Hepatocyte (in vitro differentiated cells): ENCODE measurements around the gene ERC2. TPM values are rescaled to one million over a fixed set of nuclear protein-coding genes. Genes with fewer than 3 reads are reported as not detected.

ENCODE experiments used
- DNase-seq: peaks from one replicate; pipeline ENCODE4 v3.0.0-alpha.2; 2016; ENCODE audit warnings: low spot score
- H2AFZ ChIP-seq: fragments of 200-600 bp; sonication (generic); 2 replicates; pipeline ENCODE4 v1.6.0; 2016; ENCODE audit warnings: antibody characterized with exemption, mild to moderate bottlenecking
- H3K27ac ChIP-seq: fragments of 200-600 bp; sonication (generic); 2 replicates; pipeline ENCODE4 v1.5.1; 2016; ENCODE audit warnings: mild to moderate bottlenecking
- H3K27me3 ChIP-seq: fragments of 200-600 bp; sonication (generic); 2 replicates; pipeline ENCODE4 v1.6.1; 2016
- H3K36me3 ChIP-seq: fragments of 200-600 bp; sonication (generic); replicated peaks from 2 replicates; pipeline ENCODE4 v1.5.1; 2016; ENCODE audit warnings: low read depth; ENCODE audit not compliant: insufficient read depth
- H3K4me1 ChIP-seq: fragments of 200-600 bp; sonication (generic); 2 replicates; pipeline ENCODE4 v1.5.1; 2016; ENCODE audit warnings: mild to moderate bottlenecking, moderate library complexity; ENCODE audit not compliant: insufficient read depth
- H3K4me2 ChIP-seq: fragments of 200-600 bp; sonication (generic); 2 replicates; pipeline ENCODE4 v1.6.0; 2016
- H3K4me3 ChIP-seq: fragments of 200-600 bp; sonication (generic); 2 replicates; pipeline ENCODE4 v1.5.1; 2016; ENCODE audit warnings: mild to moderate bottlenecking
- H3K79me2 ChIP-seq: fragments of 200-600 bp; sonication (generic); 2 replicates; pipeline ENCODE4 v1.6.0; 2017; ENCODE audit warnings: mild to moderate bottlenecking
- H3K9me2 ChIP-seq: fragments of 200-600 bp; sonication (generic); replicated peaks from 2 replicates; pipeline ENCODE4 v1.6.0; 2017; ENCODE audit warnings: mild to moderate bottlenecking; ENCODE audit not compliant: insufficient read depth
- H3K9me3 ChIP-seq: fragments of 200-600 bp; sonication (generic); 2 replicates; pipeline ENCODE4 v1.5.1; 2016; ENCODE audit warnings: low read depth, mild to moderate bottlenecking
- H4K20me1 ChIP-seq: fragments of 200-600 bp; sonication (generic); 2 replicates; pipeline ENCODE4 v1.6.0; 2016; ENCODE audit warnings: mild to moderate bottlenecking; ENCODE audit not compliant: insufficient read depth, poor library complexity, severe bottlenecking
- EZH2 ChIP-seq: fragments of 200-600 bp; sonication (generic); IDR thresholded peaks from 2 replicates; pipeline ENCODE4 v1.6.1; 2016; ENCODE audit warnings: antibody characterized with exemption, mild to moderate bottlenecking, borderline replicate concordance
- EZH2phosphoT487 ChIP-seq: fragments of 200-600 bp; sonication (generic); IDR thresholded peaks from one replicate; pipeline ENCODE4 v1.6.1; 2018; ENCODE audit warnings: antibody characterized with exemption, mild to moderate bottlenecking, low read depth, moderate library complexity; ENCODE audit not compliant: unreplicated experiment, severe bottlenecking
- WGBS: methylation state at CpG from one replicate; pipeline ENCODE4 v1.1.6; 2016; ENCODE audit warnings: low lambda C conversion rate; ENCODE audit errors: missing lambda C conversion rate; 5-methylcytosine and 5-hydroxymethylcytosine counted together
- polyA plus RNA-seq: library from polyadenylated mRNA; unstranded; fragments of >200 nt; fragmentation: Nextera tagmentation; extraction: Ambion mirVana; gene quantifications from 2 replicates; pipeline ENCODE4 v1.2.1, GENCODE V29; 2016
- total RNA-seq: library from RNA; depleted of rRNA; stranded (reverse); fragments of >200 nt; gene quantifications from 2 replicates; pipeline ENCODE4 v1.2.3, GENCODE V29; 2014
- TF ChIP-seq, protein P1 (sequence below): fragments of 200-600 bp; sonication (generic); IDR thresholded peaks from 2 replicates; pipeline ENCODE4 v1.5.1; 2016; ENCODE audit warnings: antibody characterized with exemption, mild to moderate bottlenecking; ENCODE audit not compliant: poor library complexity

Gene ERC2
- total and polyA plus RNA-seq, 2 experiments from 2014 or later = 1.2 to 5.3 TPM

DNA sequence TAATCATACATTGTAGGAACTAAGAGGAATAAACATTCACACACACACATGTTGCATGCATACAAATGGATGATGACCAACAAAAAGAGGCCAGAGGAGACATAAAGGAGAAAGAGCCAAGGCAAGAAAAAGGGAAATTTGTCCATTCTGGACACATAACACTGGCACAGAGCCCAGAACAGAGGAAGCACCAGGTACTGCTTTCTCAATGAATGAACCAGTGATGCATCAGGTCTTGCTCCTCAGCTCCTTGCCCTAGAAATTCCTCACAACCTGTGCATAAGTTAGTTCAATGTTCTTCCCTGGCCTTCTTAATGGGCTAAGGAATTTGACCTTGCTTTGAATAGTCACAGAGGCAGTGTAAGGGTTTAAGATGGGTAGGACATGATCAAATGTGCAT is 270.3 kb downstream of the ERC2 start:
- no peaks in the 10 kb centered on the region for H3K27me3 ChIP-seq
- no peaks in the 10 kb centered on the region for H3K4me1 ChIP-seq
- no peak for DNase-seq
- H3K9me3 ChIP-seq = no peaks in the 10 kb centered on the region
- no peaks in the 10 kb centered on the region for H3K79me2 ChIP-seq
- H3K9me2 ChIP-seq = no peaks in the 10 kb centered on the region
- H2AFZ ChIP-seq = no peak overlapping the region
- no peaks in the 10 kb centered on the region for H3K36me3 ChIP-seq
- H3K4me3 ChIP-seq = no peak overlapping the region
- no peak overlapping the region for H3K27ac ChIP-seq
- H4K20me1 ChIP-seq = no peaks in the 10 kb centered on the region
- H3K4me2 ChIP-seq = no peak overlapping the region
- TF ChIP-seq EZH2 = no peak
- TF ChIP-seq, protein P1, sequence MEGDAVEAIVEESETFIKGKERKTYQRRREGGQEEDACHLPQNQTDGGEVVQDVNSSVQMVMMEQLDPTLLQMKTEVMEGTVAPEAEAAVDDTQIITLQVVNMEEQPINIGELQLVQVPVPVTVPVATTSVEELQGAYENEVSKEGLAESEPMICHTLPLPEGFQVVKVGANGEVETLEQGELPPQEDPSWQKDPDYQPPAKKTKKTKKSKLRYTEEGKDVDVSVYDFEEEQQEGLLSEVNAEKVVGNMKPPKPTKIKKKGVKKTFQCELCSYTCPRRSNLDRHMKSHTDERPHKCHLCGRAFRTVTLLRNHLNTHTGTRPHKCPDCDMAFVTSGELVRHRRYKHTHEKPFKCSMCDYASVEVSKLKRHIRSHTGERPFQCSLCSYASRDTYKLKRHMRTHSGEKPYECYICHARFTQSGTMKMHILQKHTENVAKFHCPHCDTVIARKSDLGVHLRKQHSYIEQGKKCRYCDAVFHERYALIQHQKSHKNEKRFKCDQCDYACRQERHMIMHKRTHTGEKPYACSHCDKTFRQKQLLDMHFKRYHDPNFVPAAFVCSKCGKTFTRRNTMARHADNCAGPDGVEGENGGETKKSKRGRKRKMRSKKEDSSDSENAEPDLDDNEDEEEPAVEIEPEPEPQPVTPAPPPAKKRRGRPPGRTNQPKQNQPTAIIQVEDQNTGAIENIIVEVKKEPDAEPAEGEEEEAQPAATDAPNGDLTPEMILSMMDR = no peak
- TF ChIP-seq EZH2phosphoT487 = no peak

DNA sequence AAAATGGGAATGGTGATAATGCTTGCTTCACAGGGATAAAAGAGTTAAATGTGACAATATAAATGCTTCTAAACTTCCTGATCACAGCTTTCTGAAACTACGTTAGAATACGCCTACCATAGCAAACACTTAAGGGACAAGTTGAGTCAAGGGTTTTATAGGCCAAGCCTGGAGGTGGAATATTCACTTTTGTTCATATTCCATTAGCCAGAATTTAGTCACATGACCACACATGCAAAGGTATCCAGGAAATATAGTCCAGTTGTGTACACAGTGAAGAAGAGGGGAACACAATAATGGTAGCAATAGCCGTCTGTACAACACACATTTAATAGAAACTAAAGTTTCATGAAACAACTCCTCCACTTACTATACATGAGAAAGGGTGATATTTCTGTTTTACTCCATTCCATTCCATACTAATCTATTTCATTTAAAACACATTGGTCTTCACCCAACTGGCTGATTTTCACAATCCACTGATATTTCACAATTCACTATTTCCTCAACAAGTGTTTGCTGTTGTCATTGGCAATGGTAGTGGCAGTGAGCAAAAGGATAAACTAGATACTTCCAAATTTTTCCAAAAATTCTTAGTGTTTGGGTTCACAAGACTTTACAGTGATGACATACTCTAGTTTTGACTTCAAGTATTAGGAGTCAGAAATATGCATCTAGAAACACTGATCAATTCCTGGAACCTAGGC is 270.9 kb downstream of the ERC2 start:
- 71% methylated on average over 3 of the region's 3 CpGs for WGBS
- H3K9me2 ChIP-seq = no peaks in the 10 kb centered on the region
- no peak overlapping the region for H3K27ac ChIP-seq
- H3K4me1 ChIP-seq = no peaks in the 10 kb centered on the region
- DNase-seq = no peak
- no peak for TF ChIP-seq EZH2
- no peak for TF ChIP-seq EZH2phosphoT487
- TF ChIP-seq, protein P1 = no peak
- no peaks in the 10 kb centered on the region for H4K20me1 ChIP-seq
- H2AFZ ChIP-seq = no peak overlapping the region
- no peaks in the 10 kb centered on the region for H3K79me2 ChIP-seq
- H3K36me3 ChIP-seq = no peaks in the 10 kb centered on the region
- H3K4me2 ChIP-seq = no peak overlapping the region
- no peaks in the 10 kb centered on the region for H3K9me3 ChIP-seq
- H3K4me3 ChIP-seq = no peak overlapping the region
- no peaks in the 10 kb centered on the region for H3K27me3 ChIP-seq

GRCh38 chr3:56196700-56197099 is 271.6 kb downstream of the ERC2 start:
- Histone ChIP-seq H3K9me3 (no peaks in the 10 kb centered on the region), H3K4me1 (no peaks in the 10 kb centered on the region), H3K27ac (no peak overlapping the region), H3K36me3 (no peaks in the 10 kb centered on the region), H3K4me2 (no peak overlapping the region), H3K4me3 (no peak overlapping the region), H3K27me3 (no peaks in the 10 kb centered on the region), H3K9me2 (no peaks in the 10 kb centered on the region), H2AFZ (no peak overlapping the region), H3K79me2 (no peaks in the 10 kb centered on the region), H4K20me1 (no peaks in the 10 kb centered on the region)
- DNase-seq = no peak
- 43% methylated on average over 3 of the region's 3 CpGs for WGBS
- TF ChIP-seq, protein P1 = no peak
- TF ChIP-seq EZH2phosphoT487 (no peak), EZH2 (no peak)
